ENCODE results near the gene EIPR1.

- TF ChIP-seq POLR2AphosphoS5 (IDR thresholded peaks at IDR 0.05; ENCODE audit: borderline replicate concordance, low read depth, low read length) (no peak), EZH2 (IDR thresholded peaks at IDR 0.05) (no peak), FOXP2 (optimal IDR thresholded peaks at IDR 0.05; ENCODE audit: control extremely low read depth, extremely low read length, insufficient read depth) (no peak)
Observed at GRCh38 chr2:3238951-3239841, 138.4 kb downstream of the EIPR1 start.

Data from SK-N-MC (cell line).